ENCODE data around the gene NPPC.

Gene NPPC

GRCh38 chr2:231932985-231933915 lies 7.1 kb upstream of the NPPC start:
- ATAC-seq, result no peak
- TF ChIP-seq ISL1 (CRISPR knock-in tag; IDR thresholded peaks at IDR 0.05) (no peak), PATZ1 (CRISPR knock-in tag; IDR thresholded peaks at IDR 0.05; ENCODE audit: borderline replicate concordance) (no peak), ZNF70 (CRISPR knock-in tag; IDR thresholded peaks at IDR 0.05) (no peak), CSDC2 (CRISPR knock-in tag; IDR thresholded peaks at IDR 0.05) (no peak), ZNF8 (CRISPR knock-in tag; IDR thresholded peaks at IDR 0.05) (no peak)

GRCh38 chr2:231932711-231932970 lies 6.4 kb upstream of the NPPC start:
- TF ChIP-seq ZNF565 (CRISPR knock-in tag; conservative IDR thresholded peaks at IDR 0.05; ENCODE audit: low read depth) (no peak), SNAI2 (CRISPR knock-in tag; IDR thresholded peaks at IDR 0.05) (no peak), ZNF8 (CRISPR knock-in tag; IDR thresholded peaks at IDR 0.05) (no peak), GLIS3 (CRISPR knock-in tag; IDR thresholded peaks at IDR 0.05) (no peak), TCF4 (CRISPR knock-in tag; IDR thresholded peaks at IDR 0.05; ENCODE audit: borderline replicate concordance) (no peak), ZFP30 (CRISPR knock-in tag; IDR thresholded peaks at IDR 0.05) (no peak), ZFP3 (CRISPR knock-in tag; IDR thresholded peaks at IDR 0.05) (no peak), OSR1 (CRISPR knock-in tag; IDR thresholded peaks at IDR 0.05) (no peak), ZNF70 (CRISPR knock-in tag; IDR thresholded peaks at IDR 0.05) (no peak), ZC3H10 (CRISPR knock-in tag; IDR thresholded peaks at IDR 0.05) (no peak), BACH2 (CRISPR knock-in tag; IDR thresholded peaks at IDR 0.05; ENCODE audit: borderline replicate concordance) (no peak)
- TF ChIP-seq, protein P1, sequence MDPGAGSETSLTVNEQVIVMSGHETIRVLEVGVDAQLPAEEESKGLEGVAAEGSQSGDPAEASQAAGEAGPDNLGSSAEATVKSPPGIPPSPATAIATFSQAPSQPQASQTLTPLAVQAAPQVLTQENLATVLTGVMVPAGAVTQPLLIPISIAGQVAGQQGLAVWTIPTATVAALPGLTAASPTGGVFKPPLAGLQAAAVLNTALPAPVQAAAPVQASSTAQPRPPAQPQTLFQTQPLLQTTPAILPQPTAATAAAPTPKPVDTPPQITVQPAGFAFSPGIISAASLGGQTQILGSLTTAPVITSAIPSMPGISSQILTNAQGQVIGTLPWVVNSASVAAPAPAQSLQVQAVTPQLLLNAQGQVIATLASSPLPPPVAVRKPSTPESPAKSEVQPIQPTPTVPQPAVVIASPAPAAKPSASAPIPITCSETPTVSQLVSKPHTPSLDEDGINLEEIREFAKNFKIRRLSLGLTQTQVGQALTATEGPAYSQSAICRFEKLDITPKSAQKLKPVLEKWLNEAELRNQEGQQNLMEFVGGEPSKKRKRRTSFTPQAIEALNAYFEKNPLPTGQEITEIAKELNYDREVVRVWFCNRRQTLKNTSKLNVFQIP (CRISPR knock-in tag; IDR thresholded peaks at IDR 0.05; ENCODE audit: borderline replicate concordance, low read depth), result no peak

GRCh38 chr2:231931481-231931915 lies 5.3 kb upstream of the NPPC start:
- no peak for TF ChIP-seq ZNF70 (CRISPR knock-in tag; IDR thresholded peaks at IDR 0.05)
- no peak for TF ChIP-seq ZFP3 (CRISPR knock-in tag; IDR thresholded peaks at IDR 0.05)
- no peak for TF ChIP-seq ARNTL (CRISPR knock-in tag; IDR thresholded peaks at IDR 0.05; ENCODE audit: borderline replicate concordance, low read depth)
- TF ChIP-seq CSRNP3 (CRISPR knock-in tag; IDR thresholded peaks at IDR 0.05), result no peak
- no peak for TF ChIP-seq RARB (CRISPR knock-in tag; IDR thresholded peaks at IDR 0.05)
- TF ChIP-seq, protein P1 (CRISPR knock-in tag; IDR thresholded peaks at IDR 0.05; ENCODE audit: borderline replicate concordance, low read depth), result no peak
- no peak for TF ChIP-seq ZC3H10 (CRISPR knock-in tag; IDR thresholded peaks at IDR 0.05)
- TF ChIP-seq PATZ1 (CRISPR knock-in tag; IDR thresholded peaks at IDR 0.05; ENCODE audit: borderline replicate concordance), result no peak
- no peak for TF ChIP-seq OSR1 (CRISPR knock-in tag; IDR thresholded peaks at IDR 0.05)
- TF ChIP-seq TOX (CRISPR knock-in tag; IDR thresholded peaks at IDR 0.05; ENCODE audit: borderline replicate concordance), result no peak
- no peak for TF ChIP-seq CSDC2 (CRISPR knock-in tag; IDR thresholded peaks at IDR 0.05)
- TF ChIP-seq ZNF8 (CRISPR knock-in tag; IDR thresholded peaks at IDR 0.05), result no peak
- TF ChIP-seq TSHZ2 (CRISPR knock-in tag; IDR thresholded peaks at IDR 0.05), result no peak
- no peak for TF ChIP-seq TCF4 (CRISPR knock-in tag; IDR thresholded peaks at IDR 0.05; ENCODE audit: borderline replicate concordance)
- no peak for TF ChIP-seq ZFP30 (CRISPR knock-in tag; IDR thresholded peaks at IDR 0.05)
- no peak for TF ChIP-seq ISL1 (CRISPR knock-in tag; IDR thresholded peaks at IDR 0.05)
- no peak for TF ChIP-seq GLIS3 (CRISPR knock-in tag; IDR thresholded peaks at IDR 0.05)
- TF ChIP-seq CREB5 (CRISPR knock-in tag; IDR thresholded peaks at IDR 0.05; ENCODE audit: low read depth), result no peak
- no peak for ATAC-seq

More at GRCh38 chr2:231932711-231932970, 6.4 kb upstream of the NPPC start:
- ATAC-seq, result no peak

All from SK-N-SH treated with all-trans-retinoic acid at 6 μM for 48 hours (cell line).